NCI-H82 treated with DMSO at 0.1 percent for 48 hours (cell line): ENCODE data around the gene PRUNE2.
"Not testable (repeated sequence)": the region's sequence is repeated elsewhere in the genome, so short reads cannot be mapped to it uniquely, and the experiment has no call there.

Experiments used
- DNase-seq: peaks from one replicate; lab custom pipeline; 2025; ENCODE audit not compliant: unreplicated experiment; lab: John Stamatoyannopoulos, UW

PRUNE2 gene

GRCh38 chr9:76873056-76873792 lies 32.7 kb downstream of the PRUNE2 start:
- no peak for DNase-seq

GRCh38 chr9:76868897-76869296 lies 37.0 kb downstream of the PRUNE2 start:
- peak; percentile 28 for DNase-seq

DNA sequence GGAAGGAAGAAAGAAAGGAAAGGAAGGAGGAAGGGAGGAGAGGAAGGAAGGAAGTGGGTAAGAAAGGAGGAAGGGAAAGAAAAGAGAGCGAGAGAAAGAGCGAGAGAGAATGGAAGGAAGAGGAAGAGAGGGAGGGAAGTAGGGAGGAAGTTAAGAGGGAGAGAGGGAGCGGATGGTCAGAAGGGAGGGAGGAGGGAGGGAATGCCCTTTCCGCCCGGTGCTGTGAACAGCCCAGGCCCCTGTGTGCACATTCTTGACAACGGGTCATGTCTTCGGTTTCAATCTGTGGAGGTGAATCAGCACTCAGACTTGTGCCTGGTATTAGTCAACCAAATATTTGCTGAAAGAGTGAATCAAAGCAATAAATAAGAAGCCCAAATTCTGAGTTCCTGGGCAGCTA lies 39.2 kb downstream of the PRUNE2 start:
- no peak for DNase-seq

- DNase-seq: no peak
Measured at GRCh38 chr9:76863832-76864231, 42.1 kb downstream of the PRUNE2 start.

DNA sequence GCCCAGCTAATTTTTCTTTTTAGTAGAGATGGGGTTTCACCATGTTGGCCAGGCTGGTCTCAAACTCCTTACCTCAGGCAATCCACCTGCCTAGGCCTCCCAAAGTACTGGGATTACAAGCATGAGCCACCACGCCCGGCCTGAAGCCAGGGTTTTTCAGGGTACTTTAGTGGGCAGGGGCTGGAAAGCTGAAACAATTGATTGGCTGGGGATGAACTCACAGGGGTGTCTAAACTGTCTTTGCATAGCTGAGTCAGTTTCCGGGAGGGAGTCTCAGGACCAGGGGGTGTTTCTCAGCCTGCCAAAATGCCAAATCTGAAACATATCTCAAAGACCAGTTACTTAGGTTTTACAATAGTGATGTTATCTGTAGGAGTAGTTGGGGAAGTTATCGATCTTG lies 46.1 kb downstream of the PRUNE2 start:
- DNase-seq: no peak

DNA sequence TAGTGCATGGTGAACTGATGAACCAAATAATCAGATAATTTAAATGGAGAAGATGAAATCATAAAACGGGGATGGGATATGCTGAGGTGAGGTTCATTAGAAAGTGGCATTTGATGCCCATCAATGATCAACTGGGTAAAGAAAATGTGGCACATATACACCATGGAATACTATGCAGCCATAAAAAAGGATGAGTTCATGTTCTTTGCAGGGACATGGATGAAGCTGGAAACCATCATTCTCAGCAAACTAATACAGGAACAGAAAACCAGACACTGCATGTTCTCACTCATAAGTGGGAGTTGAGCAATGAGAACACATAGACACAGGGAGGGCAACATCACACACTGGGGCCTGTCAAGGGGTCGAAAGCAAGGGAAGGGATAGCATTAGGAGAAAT lies 47.7 kb downstream of the PRUNE2 start:
- not testable (repeated sequence) for DNase-seq

GRCh38 chr9:76856016-76856415 lies 49.9 kb downstream of the PRUNE2 start:
- DNase-seq: peak; percentile 81

DNA sequence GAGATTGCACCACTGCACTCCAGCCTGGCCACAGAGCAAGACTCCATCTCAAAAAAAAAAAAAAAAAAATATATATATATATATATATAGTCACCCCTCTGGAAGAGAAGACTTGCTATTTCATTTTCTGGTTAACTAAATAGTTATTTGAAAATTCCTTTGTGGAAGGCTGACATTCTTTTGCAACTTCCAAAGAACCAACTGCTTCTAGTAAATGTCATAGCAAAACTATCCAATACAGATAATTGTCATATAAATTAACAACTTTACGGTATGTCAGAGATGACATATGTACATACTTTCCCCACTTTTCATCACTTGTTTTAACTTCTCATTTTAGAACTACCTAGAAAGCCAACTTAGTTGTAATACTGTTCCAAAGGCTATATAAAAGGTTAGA lies 50.9 kb downstream of the PRUNE2 start:
- no peak for DNase-seq

- DNase-seq: no peak
Measured at GRCh38 chr9:76852026-76852425, 53.9 kb downstream of the PRUNE2 start.

GRCh38 chr9:76846297-76846696 lies 59.6 kb downstream of the PRUNE2 start:
- DNase-seq: no peak

DNA sequence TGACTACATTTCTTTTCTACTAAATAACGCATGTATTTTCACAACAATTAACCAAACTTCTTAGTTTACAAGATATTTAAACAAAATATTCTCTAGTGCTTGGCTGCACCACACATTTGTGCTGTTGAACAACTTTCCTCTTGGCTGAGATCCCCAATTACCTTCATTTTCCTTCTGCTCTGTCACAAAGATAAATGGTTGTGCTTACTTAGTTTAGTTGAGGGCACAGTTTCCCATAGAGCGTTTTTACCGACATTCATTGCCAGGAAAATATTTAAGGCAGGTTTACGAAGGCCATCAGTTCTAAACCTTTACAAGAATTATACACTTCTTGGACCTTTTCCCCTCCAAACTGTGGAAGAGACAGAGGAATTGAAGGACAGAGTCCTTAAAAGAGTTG lies 60.7 kb downstream of the PRUNE2 start:
- no peak for DNase-seq

GRCh38 chr9:76835571-76836283 lies 70.2 kb downstream of the PRUNE2 start:
- no peak for DNase-seq

DNA sequence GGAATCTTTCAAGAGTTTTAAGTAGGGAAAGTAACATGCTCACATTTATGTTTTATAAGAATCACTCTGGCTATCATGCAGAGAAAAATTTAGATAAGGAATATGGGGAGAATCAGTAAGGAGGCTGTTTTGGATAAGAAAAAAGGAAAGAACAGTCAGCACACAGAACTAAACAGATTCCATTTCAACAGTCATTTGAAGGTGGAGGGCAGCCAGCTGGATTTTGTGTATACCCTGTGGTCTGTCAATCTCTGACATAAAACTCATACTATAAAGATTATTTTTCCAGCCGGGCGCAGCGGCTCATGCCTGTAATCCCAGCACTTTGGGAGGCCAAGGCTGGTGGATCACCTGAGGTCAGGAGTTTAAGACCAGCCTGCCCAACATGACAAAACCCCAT lies 77.5 kb downstream of the PRUNE2 start:
- no peak for DNase-seq

DNA sequence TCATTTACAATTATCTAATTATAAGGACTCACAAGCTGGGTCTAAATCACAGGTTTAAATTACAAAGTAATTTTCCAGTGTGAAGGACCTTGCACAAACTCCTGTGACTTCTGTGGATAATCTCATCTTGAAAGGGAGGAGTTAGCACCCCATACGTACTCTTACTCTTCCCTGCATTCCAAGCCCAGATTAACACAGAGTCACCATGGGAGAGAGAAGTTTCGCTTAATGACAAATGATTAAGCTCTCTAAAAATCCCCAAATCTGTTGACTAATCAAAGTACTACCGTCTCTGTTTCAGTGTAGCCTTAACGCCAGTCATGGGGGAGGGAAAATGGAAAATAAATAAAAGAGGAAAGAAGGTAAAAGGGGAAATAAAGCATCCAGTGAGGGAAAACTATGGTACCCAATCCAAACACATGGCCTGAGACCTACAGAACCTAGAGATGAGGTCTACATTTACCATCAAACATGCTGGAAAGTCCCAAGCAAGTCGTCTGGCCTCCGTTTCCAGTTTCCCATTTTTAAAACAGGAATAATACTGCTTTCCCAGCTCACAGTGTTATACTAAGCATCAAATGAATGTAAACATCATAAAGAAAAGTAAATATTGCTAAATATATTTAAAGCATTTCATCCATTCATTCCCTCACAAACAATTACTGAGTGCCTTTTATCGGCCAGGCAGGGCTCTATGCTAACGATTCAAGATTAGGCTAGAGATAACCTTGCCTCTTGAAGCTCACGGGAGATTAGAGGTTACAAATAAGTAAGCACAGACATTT lies 78.4 kb downstream of the PRUNE2 start:
- no peak for DNase-seq

DNA sequence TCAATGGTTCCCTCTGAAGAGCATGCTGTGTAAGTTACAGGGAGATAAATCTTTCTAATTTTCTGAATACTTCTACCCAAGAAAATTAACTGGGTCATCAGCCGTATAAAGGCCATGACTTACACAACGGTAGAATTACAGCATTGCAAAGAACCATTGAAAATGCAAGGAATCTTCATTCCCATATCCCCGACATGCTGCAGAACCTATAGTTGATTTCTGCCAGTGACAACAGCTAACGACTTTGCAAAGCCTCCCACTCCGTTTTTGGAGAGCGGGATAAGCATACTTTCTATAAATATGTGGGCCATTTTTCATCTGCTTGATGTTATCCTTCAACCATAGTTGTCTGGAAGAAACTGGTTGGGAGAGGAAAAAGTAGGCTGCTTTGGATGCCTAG lies 85.5 kb downstream of the PRUNE2 start:
- no peak for DNase-seq

DNA sequence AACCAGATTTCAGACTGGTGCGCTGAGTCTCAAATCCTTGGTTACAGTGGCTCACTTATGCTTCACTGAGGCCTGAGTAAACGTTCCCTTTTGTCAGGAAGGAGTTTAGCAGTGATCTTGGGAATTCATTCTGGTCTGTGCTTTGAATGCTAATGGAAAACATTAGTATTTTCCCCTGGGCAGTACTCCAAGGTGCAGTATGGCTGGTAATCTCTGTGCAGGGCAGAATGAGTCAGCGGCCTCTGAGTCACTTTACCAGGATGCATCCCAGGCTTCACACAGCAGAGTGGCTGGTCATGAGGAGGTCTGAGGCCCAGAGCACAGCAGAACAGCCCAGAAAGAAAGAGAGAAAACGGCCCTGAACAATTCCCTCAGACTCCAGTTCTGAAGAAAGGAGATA lies 87.6 kb downstream of the PRUNE2 start:
- no peak for DNase-seq

GRCh38 chr9:76817489-76817888 lies 88.4 kb downstream of the PRUNE2 start:
- no peak for DNase-seq

GRCh38 chr9:76812591-76812990 lies 93.3 kb downstream of the PRUNE2 start:
- DNase-seq: no peak

DNA sequence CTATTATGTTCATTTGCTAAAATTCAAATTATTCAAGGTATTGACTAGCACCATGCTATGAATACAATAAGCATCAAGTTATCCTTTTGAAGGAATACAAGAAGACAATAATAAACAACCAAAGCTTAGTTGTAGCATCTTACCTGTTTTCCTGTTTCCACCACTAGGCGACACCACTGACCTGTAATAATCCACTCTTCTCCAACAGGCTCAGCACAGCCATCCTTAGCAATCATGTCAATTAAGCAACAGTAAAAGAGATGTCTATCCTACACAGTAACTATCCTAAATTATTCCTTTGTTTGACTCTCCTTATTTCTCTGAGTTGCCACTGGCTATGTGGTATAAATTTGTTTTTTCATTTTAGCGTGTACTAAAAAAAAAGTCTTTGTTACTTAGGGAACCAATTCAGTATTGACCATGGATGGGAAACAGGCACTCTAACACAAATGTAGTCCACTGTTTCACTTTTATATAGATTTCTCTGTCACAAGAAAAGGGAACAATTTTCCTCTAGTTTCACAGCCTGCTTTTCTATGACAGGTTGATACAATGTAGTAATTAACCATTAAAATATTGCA lies 95.4 kb downstream of the PRUNE2 start:
- peak; percentile 17 for DNase-seq

GRCh38 chr9:76808636-76809035 lies 97.3 kb downstream of the PRUNE2 start:
- no peak for DNase-seq

DNA sequence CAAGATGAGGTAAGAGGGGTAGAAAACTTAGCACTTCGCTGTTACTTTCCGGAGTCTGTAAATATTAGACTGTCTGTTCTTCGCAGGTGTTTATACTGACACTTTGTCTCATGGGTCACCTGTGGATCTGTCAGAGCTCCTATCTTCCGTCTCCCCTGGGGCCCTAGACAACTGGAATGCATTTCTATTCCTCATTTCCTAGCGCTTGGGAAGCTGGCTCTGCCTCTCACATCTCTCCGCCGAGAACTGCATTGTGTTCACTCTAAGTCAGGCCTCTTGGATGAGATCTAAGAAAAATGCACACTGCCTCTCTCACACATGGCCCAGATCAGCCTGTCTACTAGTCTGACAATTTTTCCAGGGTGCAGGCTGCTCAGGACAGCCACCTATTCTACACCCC lies 102.2 kb downstream of the PRUNE2 start:
- DNase-seq: no peak

DNA sequence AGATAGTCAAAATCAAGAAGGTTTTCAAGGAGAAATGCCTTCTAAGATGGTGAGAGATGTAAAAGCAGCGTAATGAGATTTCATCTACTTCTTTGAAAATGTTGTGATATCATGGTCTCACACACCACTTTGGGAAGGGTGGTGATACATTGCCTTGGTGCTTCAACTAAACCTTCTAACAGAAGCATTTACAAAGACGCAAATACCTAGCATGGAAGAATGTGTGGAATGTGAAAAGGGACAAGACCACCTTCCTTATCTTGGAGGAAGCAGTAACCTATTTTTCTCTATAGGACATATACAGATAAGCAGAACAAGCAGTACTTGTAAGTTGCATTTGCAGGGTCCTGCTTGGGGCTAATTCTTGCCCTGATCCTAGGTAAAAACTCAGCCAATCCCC lies 102.8 kb downstream of the PRUNE2 start:
- no peak for DNase-seq
